K562 (cell line): ENCODE measurements around the gene SPRN. TPM values are rescaled to one million over a fixed set of nuclear protein-coding genes. Genes with fewer than 3 reads are reported as not detected.

Experiments used
- ATAC-seq: fragments of 200-7000 bp; cut with Tn5 transposase; 3 replicates; pipeline ENCODE4 v1.9.1; 2020; ENCODE audit warnings: moderate library complexity
- BruUV-seq: library from RNA; stranded (reverse); fragments of 400-500 nt; replicated peaks from 2 replicates; lab custom pipeline; 2021; lab: Mats Ljungman, UMichigan
- CTCF ChIA-PET: fragments of 300-600 bp; formaldehyde crosslinking; extraction: SDS; loops from one replicate; lab custom pipeline; 2021; ENCODE audit warnings: low intra/inter-chr PET ratio; lab: Yijun Ruan, JAX
- POLR2A ChIA-PET: fragments of 300-600, 350-650 bp; sonication (Branson Sonifier 250); formaldehyde crosslinking; extraction: SDS; loops from one replicate; lab custom pipeline; 2021; ENCODE audit warnings: antibody characterized with exemption, inconsistent platforms; lab: Yijun Ruan, JAX
- DNase-seq, 4 experiments: peaks; one replicate each; pipeline versions ENCODE4 v3.0.0 to v3.0.0-alpha.2; 2011 to 2018; ENCODE audit warnings: low spot score in 3 of 4, mixed read lengths in 3 of 4; ENCODE audit errors: extremely low read depth in 1 of 4
- FAIRE-seq: peaks from 2 replicates; lab custom pipeline; 2011; peaks lifted over from hg19 to GRCh38; lab: Jason Lieb, UNC
- H2AFZ ChIP-seq: 2 replicates; pipeline ENCODE4 v1.6.0; 2011; ENCODE audit warnings: low read depth, low read length, control low read depth, inconsistent platforms
- H3K27ac ChIP-seq: fragments of 200-600 bp; 3 replicates; pipeline ENCODE4 v1.8.0; 2011; ENCODE audit warnings: low read depth, mild to moderate bottlenecking, control low read depth, inconsistent platforms, low read length, moderate library complexity, mixed read lengths; ENCODE audit errors: extremely low read depth
- H3K27me3 ChIP-seq, 2 experiments: fragments of 300-600 bp in 1 of 2; 2 replicates in 1 of 2; 3 replicates in 1 of 2; pipeline versions ENCODE4 v1.6.0 to v1.8.0; 2011; ENCODE audit warnings: inconsistent platforms in 2 of 2, low read length in 2 of 2, mild to moderate bottlenecking in 1 of 2, mixed read lengths in 1 of 2, moderate library complexity in 1 of 2; ENCODE audit not compliant: control insufficient read depth in 2 of 2, insufficient read depth in 2 of 2
- H3K36me3 ChIP-seq: fragments of 300-600 bp; 3 replicates; pipeline ENCODE4 v1.8.0; 2011; ENCODE audit warnings: mild to moderate bottlenecking, low read length, inconsistent platforms; ENCODE audit not compliant: control insufficient read depth, insufficient read depth
- H3K4me1 ChIP-seq, 2 experiments: fragments of 200-600 bp in 1 of 2; replicated peaks in 1 of 2; 2 replicates in 1 of 2; 3 replicates in 1 of 2; pipeline versions ENCODE4 v1.5.1 to v1.8.0; 2011; ENCODE audit warnings: inconsistent platforms in 2 of 2, low read length in 2 of 2, mild to moderate bottlenecking in 1 of 2, mixed read lengths in 1 of 2, moderate library complexity in 1 of 2; ENCODE audit not compliant: control insufficient read depth in 2 of 2, insufficient read depth in 2 of 2
- H3K4me2 ChIP-seq: 2 replicates; pipeline ENCODE4 v1.6.1; 2011; ENCODE audit warnings: low read length, control low read depth, inconsistent platforms, mixed read lengths; ENCODE audit not compliant: insufficient read depth
- H3K4me3 ChIP-seq: fragments of 200-600 bp; sonication (generic), shearing (Covaris generic); 2 replicates; pipeline ENCODE4 v1.5.1; 2016; ENCODE audit warnings: control low read depth, inconsistent platforms
- H3K79me2 ChIP-seq: fragments of 200-600 bp; 3 replicates; pipeline ENCODE4 v1.8.0; 2011; ENCODE audit warnings: low read length, inconsistent platforms; ENCODE audit not compliant: control insufficient read depth, insufficient read depth
- H3K9ac ChIP-seq, 2 experiments: 2 replicates each; pipeline versions ENCODE4 v1.6.0 to v1.6.1; 2011; ENCODE audit warnings: low read depth in 2 of 2, low read length in 2 of 2, control low read depth in 1 of 2, inconsistent platforms in 1 of 2, mild to moderate bottlenecking in 1 of 2, mixed read lengths in 1 of 2; ENCODE audit not compliant: insufficient read depth in 1 of 2
- H3K9me1 ChIP-seq: one replicate; pipeline ENCODE4 v1.6.0; 2011; ENCODE audit warnings: inconsistent platforms, mild to moderate bottlenecking, low read length, moderate library complexity; ENCODE audit not compliant: control insufficient read depth, insufficient read depth
- H3K9me3 ChIP-seq: replicated peaks from 2 replicates; pipeline ENCODE4 v1.5.1; 2011; ENCODE audit warnings: low read depth, low read length, inconsistent platforms; ENCODE audit not compliant: control insufficient read depth, insufficient read depth
- H4K20me1 ChIP-seq: replicated peaks from 2 replicates; pipeline ENCODE4 v1.6.1; 2011; ENCODE audit warnings: low read length, inconsistent platforms, mixed read lengths; ENCODE audit not compliant: control insufficient read depth, insufficient read depth
- EZH2 ChIP-seq: IDR thresholded peaks from 2 replicates; pipeline ENCODE4 v1.6.1; 2012; ENCODE audit warnings: low read depth, mild to moderate bottlenecking, inconsistent platforms, low read length, borderline replicate concordance
- GTF2F1 ChIP-seq: IDR thresholded peaks from 2 replicates; pipeline ENCODE4 v1.6.1; 2011; ENCODE audit warnings: low read depth, low read length, improper control_type of control experiment
- IRF2 ChIP-seq: sonication (generic); formaldehyde crosslinking; IDR thresholded peaks from 2 replicates; pipeline ENCODE4 v1.8.1; 2022; ENCODE audit warnings: mild to moderate bottlenecking, missing genetic modification reagents
- POU5F1 ChIP-seq: fragments of 150-350 bp; IDR thresholded peaks from 2 replicates; pipeline ENCODE4 v1.6.1; 2014; ENCODE audit warnings: borderline replicate concordance, low read length, low read depth, mild to moderate bottlenecking; ENCODE audit not compliant: partially characterized antibody
- RB1 ChIP-seq: fragments of 450-650 bp; IDR thresholded peaks from 2 replicates; pipeline ENCODE4 v1.6.1; 2017; ENCODE audit warnings: low read depth, mild to moderate bottlenecking
- RHOXF2B ChIP-seq: fragments of 250-450 bp; sonication (Bioruptor Pico); conservative IDR thresholded peaks from 2 replicates; pipeline ENCODE4 v1.5.1; 2021
- ZNF707 ChIP-seq: fragments of 250-450 bp; sonication (Bioruptor Pico); conservative IDR thresholded peaks from 2 replicates; pipeline ENCODE4 v1.8.0; 2022; ENCODE audit warnings: inconsistent platforms, mild to moderate bottlenecking, moderate library complexity
- WGBS: fragments of 100-300 bp; shearing (Covaris generic); methylation state at CpG from one replicate; pipeline ENCODE4 v1.1.6; 2016; ENCODE audit warnings: low coverage, mixed read lengths; ENCODE audit not compliant: insufficient coverage; ENCODE audit errors: missing lambda C conversion rate; 5-methylcytosine and 5-hydroxymethylcytosine counted together
- in situ Hi-C: fragments of 300-500 bp; cut with MboI; formaldehyde crosslinking; loops from 4 replicates; pipeline ENCODE4 v1.15.0; 2018; ENCODE audit warnings: inconsistent platforms, mixed read lengths
- intact Hi-C: fragments of 100-400 bp; cut with micrococcal nuclease; formaldehyde crosslinking; loops from 2 replicates; pipeline ENCODE4 v1.14.2; 2022
- polyA plus RNA-seq, 8 experiments: library from polyadenylated mRNA; depleted of rRNA in 4 of 8; stranded (reverse) in 5 of 8; unstranded in 3 of 8; fragments of >200 nt; fragmentation: Nextera tagmentation in 2 of 8; fragmentation: Illumina TruSeq in 1 of 8; extraction: Ambion mirVana in 2 of 8; extraction: Trizol in 1 of 8; gene quantifications; 2 replicates each; pipeline versions ENCODE4 v1.2.1 to v1.2.3, GENCODE V29; 2011 to 2014; ENCODE audit warnings: inconsistent platforms in 1 of 8, missing spikeins in 1 of 8
- total RNA-seq, 7 experiments: library from RNA; depleted of rRNA in 6 of 7; stranded (reverse); fragments of >200 nt in 6 of 7; fragmentation: Illumina TruSeq in 2 of 7; extraction: Trizol in 2 of 7; gene quantifications; 2 replicates each; pipeline versions ENCODE4 v1.2.1 to v1.2.3, GENCODE V29; 2011 to 2021; ENCODE audit warnings: low replicate concordance in 1 of 7
- TF ChIP-seq, protein P1 (sequence below): fragments of 450-650 bp; IDR thresholded peaks from 2 replicates; pipeline ENCODE4 v1.6.1; 2016; ENCODE audit warnings: antibody characterized with exemption
- TF ChIP-seq, protein P2 (sequence below): fragments of 250-450 bp; sonication (Bioruptor Pico); IDR thresholded peaks from 2 replicates; pipeline ENCODE4 v1.8.0; 2022; ENCODE audit warnings: inconsistent platforms, mild to moderate bottlenecking, moderate library complexity, borderline replicate concordance
- TF ChIP-seq, protein P3 (sequence below): fragments of 450-650 bp; IDR thresholded peaks from 2 replicates; pipeline ENCODE4 v1.6.1; 2018; ENCODE audit not compliant: partially characterized antibody

Gene SPRN
- total and polyA plus RNA-seq, 9 of the 15 experiments (the other 6 are each of a cell fraction or from before 2014, with no cell fraction given): 0.04 TPM; not detected in 8

DNA sequence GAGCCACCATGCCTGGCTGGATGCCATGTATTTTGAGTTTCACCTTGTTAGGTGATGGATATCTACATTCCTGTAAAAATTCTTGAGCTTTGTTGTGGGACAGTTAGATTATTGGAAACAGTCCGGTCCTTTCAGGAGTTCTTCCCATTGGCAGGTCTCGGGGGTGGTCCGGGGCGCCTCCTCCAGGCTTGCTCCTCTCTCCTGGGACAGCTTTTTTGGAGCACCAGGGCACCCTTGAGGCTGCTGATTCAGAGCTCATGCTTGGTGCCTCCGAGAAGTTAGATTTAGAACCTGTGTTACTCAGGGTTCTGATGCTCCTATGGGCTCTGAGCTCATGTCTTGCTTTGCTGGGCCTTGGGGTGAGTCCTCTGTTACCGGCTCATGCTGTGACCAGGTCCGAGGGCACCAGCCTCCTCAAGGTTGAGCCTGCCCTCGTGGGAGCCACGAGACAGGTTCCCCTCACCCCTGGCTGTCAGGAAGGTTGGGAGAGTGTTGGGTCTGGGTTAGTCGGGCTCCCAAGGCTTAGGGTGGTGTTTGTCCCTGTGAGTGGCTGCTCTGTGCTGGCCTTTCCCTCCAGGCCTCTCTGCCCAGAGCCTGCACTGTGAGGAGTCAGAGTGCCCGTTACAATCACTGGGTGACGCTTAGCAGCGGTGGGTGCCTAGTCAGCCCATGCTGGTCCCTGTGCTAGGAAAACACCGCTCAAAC, 6.0 kb downstream of the SPRN start:
- POLR2A ChIA-PET: no interaction called here

More for the DNA sequence above, 6.0 kb downstream of the SPRN start:
- Histone ChIP-seq H3K4me2 (no peak overlapping the region), H3K9ac (no peak overlapping the region; a peak in 1 of 4 replicates), H3K4me3 (no peak overlapping the region), H2AFZ (no peak overlapping the region)
- CTCF ChIA-PET: no interaction called here
- intact Hi-C loops: no loop called here
- WGBS: 88% methylated on average over 4 of the region's 14 CpGs
- FAIRE-seq: no peak
- TF ChIP-seq EZH2: no peak
- no peak for TF ChIP-seq GTF2F1
- TF ChIP-seq, protein P1, sequence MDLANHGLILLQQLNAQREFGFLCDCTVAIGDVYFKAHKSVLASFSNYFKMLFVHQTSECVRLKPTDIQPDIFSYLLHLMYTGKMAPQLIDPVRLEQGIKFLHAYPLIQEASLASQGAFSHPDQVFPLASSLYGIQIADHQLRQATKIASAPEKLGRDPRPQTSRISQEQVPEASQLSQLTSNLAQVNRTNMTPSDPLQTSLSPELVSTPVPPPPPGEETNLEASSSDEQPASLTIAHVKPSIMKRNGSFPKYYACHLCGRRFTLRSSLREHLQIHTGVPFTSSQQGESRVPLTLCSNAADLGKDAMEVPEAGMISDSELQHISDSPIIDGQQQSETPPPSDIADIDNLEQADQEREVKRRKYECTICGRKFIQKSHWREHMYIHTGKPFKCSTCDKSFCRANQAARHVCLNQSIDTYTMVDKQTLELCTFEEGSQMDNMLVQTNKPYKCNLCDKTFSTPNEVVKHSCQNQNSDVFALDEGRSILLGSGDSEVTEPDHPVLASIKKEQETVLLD: no peak
- no peak for TF ChIP-seq IRF2
- TF ChIP-seq, protein P2, sequence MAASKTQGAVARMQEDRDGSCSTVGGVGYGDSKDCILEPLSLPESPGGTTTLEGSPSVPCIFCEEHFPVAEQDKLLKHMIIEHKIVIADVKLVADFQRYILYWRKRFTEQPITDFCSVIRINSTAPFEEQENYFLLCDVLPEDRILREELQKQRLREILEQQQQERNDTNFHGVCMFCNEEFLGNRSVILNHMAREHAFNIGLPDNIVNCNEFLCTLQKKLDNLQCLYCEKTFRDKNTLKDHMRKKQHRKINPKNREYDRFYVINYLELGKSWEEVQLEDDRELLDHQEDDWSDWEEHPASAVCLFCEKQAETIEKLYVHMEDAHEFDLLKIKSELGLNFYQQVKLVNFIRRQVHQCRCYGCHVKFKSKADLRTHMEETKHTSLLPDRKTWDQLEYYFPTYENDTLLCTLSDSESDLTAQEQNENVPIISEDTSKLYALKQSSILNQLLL (CRISPR knock-in tag): no peak
- no peak for TF ChIP-seq RB1
- TF ChIP-seq ZNF707 (CRISPR knock-in tag): no peak
- TF ChIP-seq, protein P3, sequence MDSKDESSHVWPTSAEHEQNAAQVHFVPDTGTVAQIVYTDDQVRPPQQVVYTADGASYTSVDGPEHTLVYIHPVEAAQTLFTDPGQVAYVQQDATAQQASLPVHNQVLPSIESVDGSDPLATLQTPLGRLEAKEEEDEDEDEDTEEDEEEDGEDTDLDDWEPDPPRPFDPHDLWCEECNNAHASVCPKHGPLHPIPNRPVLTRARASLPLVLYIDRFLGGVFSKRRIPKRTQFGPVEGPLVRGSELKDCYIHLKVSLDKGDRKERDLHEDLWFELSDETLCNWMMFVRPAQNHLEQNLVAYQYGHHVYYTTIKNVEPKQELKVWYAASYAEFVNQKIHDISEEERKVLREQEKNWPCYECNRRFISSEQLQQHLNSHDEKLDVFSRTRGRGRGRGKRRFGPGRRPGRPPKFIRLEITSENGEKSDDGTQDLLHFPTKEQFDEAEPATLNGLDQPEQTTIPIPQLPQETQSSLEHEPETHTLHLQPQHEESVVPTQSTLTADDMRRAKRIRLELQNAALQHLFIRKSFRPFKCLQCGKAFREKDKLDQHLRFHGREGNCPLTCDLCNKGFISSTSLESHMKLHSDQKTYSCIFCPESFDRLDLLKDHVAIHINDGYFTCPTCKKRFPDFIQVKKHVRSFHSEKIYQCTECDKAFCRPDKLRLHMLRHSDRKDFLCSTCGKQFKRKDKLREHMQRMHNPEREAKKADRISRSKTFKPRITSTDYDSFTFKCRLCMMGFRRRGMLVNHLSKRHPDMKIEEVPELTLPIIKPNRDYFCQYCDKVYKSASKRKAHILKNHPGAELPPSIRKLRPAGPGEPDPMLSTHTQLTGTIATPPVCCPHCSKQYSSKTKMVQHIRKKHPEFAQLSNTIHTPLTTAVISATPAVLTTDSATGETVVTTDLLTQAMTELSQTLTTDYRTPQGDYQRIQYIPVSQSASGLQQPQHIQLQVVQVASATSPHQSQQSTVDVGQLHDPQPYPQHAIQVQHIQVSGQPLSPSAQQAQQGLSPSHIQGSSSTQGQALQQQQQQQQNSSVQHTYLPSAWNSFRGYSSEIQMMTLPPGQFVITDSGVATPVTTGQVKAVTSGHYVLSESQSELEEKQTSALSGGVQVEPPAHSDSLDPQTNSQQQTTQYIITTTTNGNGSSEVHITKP: no peak
- TF ChIP-seq POU5F1: no peak
- no peak for TF ChIP-seq RHOXF2B
- TF ChIP-seq, all 486 proteins: peak for 0
- Histone ChIP-seq H3K9me3 (no peaks in the 10 kb centered on the region), H3K27me3 (no peaks in the 10 kb centered on the region), H3K36me3 (no peaks in the 10 kb centered on the region), H3K79me2 (no peaks in the 10 kb centered on the region), H3K27ac (no peak overlapping the region), H3K9me1 (no peaks in the 10 kb centered on the region), H4K20me1 (no peaks in the 10 kb centered on the region), H3K4me1 (no peaks in the 10 kb centered on the region)
- no peak for DNase-seq
- ATAC-seq: no peak
- in situ Hi-C loops: no loop called here
- BruUV-seq: no TSS peak
